ENCODE measurements around the gene TMPRSS11F. TPM values are rescaled to one million over a fixed set of nuclear protein-coding genes. Genes with fewer than 3 reads are reported as not detected.

The TMPRSS11F gene
- total RNA-seq, 2 donors from 2014 or later, result not detected

DNA sequence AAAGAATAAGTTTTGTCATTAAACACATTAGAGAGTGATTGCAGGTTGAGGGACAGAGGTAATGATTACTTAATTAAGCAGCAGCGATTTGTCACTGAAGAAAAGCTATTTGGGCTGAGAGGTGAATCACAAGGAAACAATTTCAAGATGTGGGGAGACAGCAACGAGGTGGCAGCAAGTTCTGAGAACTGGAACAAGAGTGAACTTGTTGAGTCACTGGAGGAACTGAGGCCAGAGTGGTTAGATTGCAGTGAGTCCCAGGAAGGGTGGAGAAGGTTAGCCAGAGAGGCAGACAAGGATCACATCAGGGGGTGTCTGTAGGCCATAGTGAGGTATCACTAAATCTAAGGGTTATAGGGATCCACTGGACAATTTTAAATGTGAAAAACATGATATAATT, 108.5 kb downstream of the TMPRSS11F start:
- TF ChIP-seq, protein P1, sequence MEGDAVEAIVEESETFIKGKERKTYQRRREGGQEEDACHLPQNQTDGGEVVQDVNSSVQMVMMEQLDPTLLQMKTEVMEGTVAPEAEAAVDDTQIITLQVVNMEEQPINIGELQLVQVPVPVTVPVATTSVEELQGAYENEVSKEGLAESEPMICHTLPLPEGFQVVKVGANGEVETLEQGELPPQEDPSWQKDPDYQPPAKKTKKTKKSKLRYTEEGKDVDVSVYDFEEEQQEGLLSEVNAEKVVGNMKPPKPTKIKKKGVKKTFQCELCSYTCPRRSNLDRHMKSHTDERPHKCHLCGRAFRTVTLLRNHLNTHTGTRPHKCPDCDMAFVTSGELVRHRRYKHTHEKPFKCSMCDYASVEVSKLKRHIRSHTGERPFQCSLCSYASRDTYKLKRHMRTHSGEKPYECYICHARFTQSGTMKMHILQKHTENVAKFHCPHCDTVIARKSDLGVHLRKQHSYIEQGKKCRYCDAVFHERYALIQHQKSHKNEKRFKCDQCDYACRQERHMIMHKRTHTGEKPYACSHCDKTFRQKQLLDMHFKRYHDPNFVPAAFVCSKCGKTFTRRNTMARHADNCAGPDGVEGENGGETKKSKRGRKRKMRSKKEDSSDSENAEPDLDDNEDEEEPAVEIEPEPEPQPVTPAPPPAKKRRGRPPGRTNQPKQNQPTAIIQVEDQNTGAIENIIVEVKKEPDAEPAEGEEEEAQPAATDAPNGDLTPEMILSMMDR (IDR thresholded peaks at IDR 0.05), result no peak
- H3K36me3 ChIP-seq, result no peaks in the 10 kb centered on the region
- no peaks in the 10 kb centered on the region for H3K9me3 ChIP-seq
- no peaks in the 10 kb centered on the region for H3K4me1 ChIP-seq
- no peaks in the 10 kb centered on the region for H3K27me3 ChIP-seq
- H3K27ac ChIP-seq, result no peak overlapping the region
- H3K4me3 ChIP-seq, result no peak overlapping the region
- DNase-seq (ENCODE audit: low spot score), result no peak

DNA sequence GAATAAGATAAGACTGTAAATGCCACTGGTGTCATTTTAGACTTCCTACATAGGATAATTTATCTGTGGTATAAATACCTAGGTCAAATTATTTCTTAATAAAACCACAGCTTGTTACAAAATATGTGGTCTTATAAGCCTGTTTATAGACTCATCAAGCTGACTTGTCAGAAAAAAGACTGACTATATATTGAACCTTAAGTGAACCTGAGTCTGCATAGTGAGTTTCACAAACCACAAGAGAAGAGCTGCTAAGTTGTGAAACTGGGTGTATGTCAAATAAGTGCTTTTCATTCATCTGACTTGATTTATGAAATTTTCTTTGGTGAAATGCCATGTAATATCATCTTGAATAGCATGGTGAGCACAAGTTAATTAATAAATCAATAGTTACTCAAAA, 118.0 kb downstream of the TMPRSS11F start:
- DNase-seq (ENCODE audit: low spot score), result no peak
- TF ChIP-seq, protein P1 (IDR thresholded peaks at IDR 0.05), result no peak
- H3K9me3 ChIP-seq, result no peaks in the 10 kb centered on the region
- H3K4me1 ChIP-seq, result no peaks in the 10 kb centered on the region
- H3K27ac ChIP-seq, result no peak overlapping the region
- no peaks in the 10 kb centered on the region for H3K27me3 ChIP-seq
- no peaks in the 10 kb centered on the region for H3K36me3 ChIP-seq
- H3K4me3 ChIP-seq, result no peak overlapping the region

Other genes with a start within 250 kb of the TMPRSS11F start
- not detected for gene TMPRSS11D, start 245.9 kb downstream of the TMPRSS11F start, total RNA-seq
- not detected for gene TMPRSS11A, start 166.4 kb downstream of the TMPRSS11F start, total RNA-seq
- not detected for gene TMPRSS11B, start 115.8 kb upstream of the TMPRSS11F start, total RNA-seq
- gene YTHDC1, start 220.2 kb upstream of the TMPRSS11F start, total RNA-seq, result 10 to 100 TPM; 32.6 to 35.6 TPM